A673 (cell line): ENCODE measurements around the gene DSCAML1. TPM values are rescaled to one million over a fixed set of nuclear protein-coding genes. Genes with fewer than 3 reads are reported as not detected.

Experiments used
- BruUV-seq: library from RNA; stranded (reverse); fragments of 400-500 nt; replicated peaks from 2 replicates; lab custom pipeline; 2021; lab: Mats Ljungman, UMichigan
- CTCF ChIA-PET: fragments of 300-600 bp; sonication (Branson Sonifier 250); formaldehyde crosslinking; loops from one replicate; lab custom pipeline; 2022; ENCODE audit warnings: antibody characterized with exemption; lab: Charles Lee
- POLR2A ChIA-PET: fragments of 300-600 bp; sonication (Branson Sonifier 250); formaldehyde crosslinking; loops from one replicate; lab custom pipeline; 2022; ENCODE audit warnings: antibody characterized with exemption; ENCODE audit not compliant: low non-redundant PET; lab: Charles Lee
- DNase-seq: peaks from one replicate; pipeline ENCODE4 v3.0.0-alpha.2; 2015; ENCODE audit warnings: low spot score
- H3K27ac ChIP-seq: fragments of 200-600 bp; sonication (generic); 2 replicates; pipeline ENCODE4 v1.5.1; 2016; ENCODE audit warnings: mixed run types, low read depth, mild to moderate bottlenecking, mixed read lengths, antibody characterized with exemption, low read length; ENCODE audit not compliant: poor library complexity, severe bottlenecking
- H3K27me3 ChIP-seq: fragments of 200-600 bp; sonication (generic); replicated peaks from 2 replicates; pipeline ENCODE4 v1.6.1; 2017; ENCODE audit warnings: mixed run types, low read depth, mild to moderate bottlenecking, mixed read lengths, antibody characterized with exemption, low read length; ENCODE audit not compliant: insufficient read depth, poor library complexity
- H3K36me3 ChIP-seq: fragments of 200-600 bp; sonication (generic); 2 replicates; pipeline ENCODE4 v1.6.1; 2016; ENCODE audit warnings: mixed run types, mild to moderate bottlenecking, mixed read lengths, antibody characterized with exemption, low read length; ENCODE audit not compliant: insufficient read depth, poor library complexity, severe bottlenecking
- H3K4me1 ChIP-seq: fragments of 200-600 bp; sonication (generic); 2 replicates; pipeline ENCODE4 v1.6.1; 2017; ENCODE audit warnings: mixed run types, mild to moderate bottlenecking, mixed read lengths, antibody characterized with exemption, low read length; ENCODE audit not compliant: insufficient read depth, poor library complexity, severe bottlenecking
- H3K4me3 ChIP-seq: fragments of 200-600 bp; sonication (generic); 2 replicates; pipeline ENCODE4 v1.5.1; 2016; ENCODE audit warnings: low read depth, mixed run types, mild to moderate bottlenecking, mixed read lengths, low read length; ENCODE audit not compliant: poor library complexity, severe bottlenecking
- H3K9me3 ChIP-seq: fragments of 200-600 bp; sonication (generic); 2 replicates; pipeline ENCODE4 v1.6.1; 2016; ENCODE audit warnings: mixed run types, low read depth, mild to moderate bottlenecking, mixed read lengths, antibody characterized with exemption, low read length; ENCODE audit not compliant: poor library complexity, severe bottlenecking
- EZH2 ChIP-seq: fragments of 200-600 bp; sonication (generic); IDR thresholded peaks from 2 replicates; pipeline ENCODE4 v1.6.1; 2017; ENCODE audit warnings: borderline replicate concordance, low read depth, mild to moderate bottlenecking, mixed read lengths, antibody characterized with exemption, low read length; ENCODE audit not compliant: poor library complexity, severe bottlenecking
- intact Hi-C: fragments of 100-400 bp; cut with micrococcal nuclease; formaldehyde crosslinking; loops from one replicate; pipeline ENCODE4 v1.10.0; 2022; ENCODE audit not compliant: unreplicated experiment
- total RNA-seq: library from RNA; stranded (reverse); gene quantifications from 2 replicates; pipeline ENCODE4 v1.2.3, GENCODE V29; 2021
- TF ChIP-seq, protein P1 (sequence below): fragments of 300-800, 200-600 bp; sonication (generic); conservative IDR thresholded peaks from 2 replicates; pipeline ENCODE4 v1.5.1; 2017; ENCODE audit warnings: low read depth, mild to moderate bottlenecking, antibody characterized with exemption, low read length, moderate library complexity, mixed read lengths

DSCAML1 gene
- total RNA-seq, 1 experiment from 2014 or later, result not detected

DNA sequence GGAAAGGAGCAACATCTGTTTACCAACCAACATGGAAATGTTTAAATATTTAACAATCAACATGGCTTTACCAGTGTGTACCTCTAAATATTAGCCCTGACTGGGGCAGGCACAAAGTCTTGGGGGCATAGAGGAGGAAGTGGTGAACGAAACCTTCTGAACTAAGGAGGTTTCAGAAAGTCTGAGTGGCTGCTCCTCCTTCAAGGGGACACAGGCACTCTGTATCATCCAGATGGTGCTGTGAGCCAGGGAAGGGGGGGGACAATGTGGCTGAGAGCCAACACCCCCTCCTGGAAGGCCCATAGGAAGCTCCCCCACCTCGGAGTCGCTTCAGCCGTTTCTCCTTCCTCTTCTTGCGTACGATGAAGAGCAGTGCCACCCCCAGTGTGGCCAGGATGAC lies 361.7 kb downstream of the DSCAML1 start:
- intact Hi-C loops, result no loop called here
- Histone ChIP-seq H3K9me3 (no peaks in the 10 kb centered on the region), H3K4me1 (no peaks in the 10 kb centered on the region), H3K36me3 (no peaks in the 10 kb centered on the region), H3K27ac (no peak overlapping the region), H3K27me3 (peaks cover 12% of the 10 kb centered on the region), H3K4me3 (no peak overlapping the region)
- DNase-seq, result no peak
- no TSS peak for BruUV-seq
- CTCF ChIA-PET, result no interaction called here
- POLR2A ChIA-PET, result no interaction called here
- TF ChIP-seq, protein P1, sequence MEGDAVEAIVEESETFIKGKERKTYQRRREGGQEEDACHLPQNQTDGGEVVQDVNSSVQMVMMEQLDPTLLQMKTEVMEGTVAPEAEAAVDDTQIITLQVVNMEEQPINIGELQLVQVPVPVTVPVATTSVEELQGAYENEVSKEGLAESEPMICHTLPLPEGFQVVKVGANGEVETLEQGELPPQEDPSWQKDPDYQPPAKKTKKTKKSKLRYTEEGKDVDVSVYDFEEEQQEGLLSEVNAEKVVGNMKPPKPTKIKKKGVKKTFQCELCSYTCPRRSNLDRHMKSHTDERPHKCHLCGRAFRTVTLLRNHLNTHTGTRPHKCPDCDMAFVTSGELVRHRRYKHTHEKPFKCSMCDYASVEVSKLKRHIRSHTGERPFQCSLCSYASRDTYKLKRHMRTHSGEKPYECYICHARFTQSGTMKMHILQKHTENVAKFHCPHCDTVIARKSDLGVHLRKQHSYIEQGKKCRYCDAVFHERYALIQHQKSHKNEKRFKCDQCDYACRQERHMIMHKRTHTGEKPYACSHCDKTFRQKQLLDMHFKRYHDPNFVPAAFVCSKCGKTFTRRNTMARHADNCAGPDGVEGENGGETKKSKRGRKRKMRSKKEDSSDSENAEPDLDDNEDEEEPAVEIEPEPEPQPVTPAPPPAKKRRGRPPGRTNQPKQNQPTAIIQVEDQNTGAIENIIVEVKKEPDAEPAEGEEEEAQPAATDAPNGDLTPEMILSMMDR, result no peak
- TF ChIP-seq EZH2, result no peak

DNA sequence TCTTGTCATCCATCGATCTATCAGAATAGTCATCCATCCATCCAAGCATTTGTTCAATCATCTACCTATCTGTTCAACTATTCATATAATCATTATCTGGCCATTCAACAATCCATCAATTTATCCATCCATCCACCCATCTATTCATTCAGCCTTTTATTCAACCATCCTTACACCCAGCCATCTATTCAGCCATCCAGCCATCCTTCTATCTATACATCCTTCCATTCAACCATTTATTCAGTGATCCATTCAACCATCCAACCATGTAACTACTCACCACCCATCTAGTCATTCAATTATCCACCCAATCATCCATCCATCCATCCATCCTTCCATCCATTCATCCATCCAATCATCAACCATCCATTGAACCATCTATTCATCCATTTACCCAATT lies 362.5 kb downstream of the DSCAML1 start:
- Histone ChIP-seq H3K4me1 (no peaks in the 10 kb centered on the region), H3K27ac (no peak overlapping the region), H3K9me3 (no peaks in the 10 kb centered on the region), H3K4me3 (no peak overlapping the region), H3K36me3 (no peaks in the 10 kb centered on the region), H3K27me3 (peaks cover 12% of the 10 kb centered on the region)
- CTCF ChIA-PET, result no interaction called here
- POLR2A ChIA-PET, result no interaction called here
- BruUV-seq, result no TSS peak
- TF ChIP-seq, protein P1, result no peak
- TF ChIP-seq EZH2, result no peak
- intact Hi-C loops, result no loop called here
- DNase-seq, result no peak

DNA sequence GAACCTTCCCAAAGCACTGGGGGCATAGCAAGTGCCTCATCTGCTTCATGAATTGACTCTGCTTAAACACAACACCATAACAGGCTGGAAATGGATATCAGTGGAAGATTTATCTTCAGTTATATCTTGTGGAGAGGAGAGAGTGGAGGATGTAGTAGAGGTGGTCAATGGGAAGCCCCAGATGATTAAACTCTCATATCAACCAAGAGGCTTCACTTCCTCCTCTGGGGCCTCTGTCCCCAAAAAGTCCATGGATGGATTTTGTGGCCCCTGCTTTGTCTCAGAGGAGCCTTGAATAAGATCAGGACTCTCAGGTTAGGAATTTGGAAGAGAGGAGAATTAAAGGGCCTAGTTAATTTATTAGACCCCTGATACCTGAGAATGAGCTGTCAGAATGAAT lies 363.3 kb downstream of the DSCAML1 start:
- H3K4me1 ChIP-seq, result no peaks in the 10 kb centered on the region
- peaks cover 12% of the 10 kb centered on the region for H3K27me3 ChIP-seq
- no peaks in the 10 kb centered on the region for H3K36me3 ChIP-seq
- CTCF ChIA-PET, result no interaction called here
- no peak for TF ChIP-seq EZH2
- TF ChIP-seq, protein P1, result no peak
- no peak for DNase-seq
- POLR2A ChIA-PET, result no interaction called here
- no peaks in the 10 kb centered on the region for H3K9me3 ChIP-seq
- no TSS peak for BruUV-seq
- no peak overlapping the region for H3K27ac ChIP-seq
- intact Hi-C loops, result no loop called here
- no peak overlapping the region for H3K4me3 ChIP-seq
